IMR-90 (cell line): ENCODE data around the gene EPN1. TPM values are rescaled to one million over a fixed set of nuclear protein-coding genes. Genes with fewer than 3 reads are reported as not detected.

Experiments
- ATAC-seq: fragments of 200-7000 bp; cut with Tn5 transposase; 2 replicates; pipeline ENCODE4 v1.9.1; 2020; ENCODE audit warnings: low read depth, mild to moderate bottlenecking, moderate library complexity
- BruUV-seq: library from RNA; stranded (reverse); fragments of 400-500 nt; replicated peaks from 2 replicates; lab custom pipeline; 2021; lab: Mats Ljungman, UMichigan
- CTCF ChIA-PET: fragments of 300-600 bp; formaldehyde crosslinking; extraction: SDS; loops from one replicate; lab custom pipeline; 2021; ENCODE audit warnings: antibody characterized with exemption; lab: Yijun Ruan, JAX
- POLR2A ChIA-PET: fragments of 300-600 bp; sonication (Branson Sonifier 250); formaldehyde crosslinking; loops from one replicate; lab custom pipeline; 2022; ENCODE audit warnings: antibody characterized with exemption; ENCODE audit not compliant: unreplicated experiment; lab: Charles Lee
- DNase-seq: peaks from one replicate; pipeline ENCODE4 v3.0.0; 2013
- H2AFZ ChIP-seq: replicated peaks from 2 replicates; pipeline ENCODE3; 2013; ENCODE audit warnings: low read length, mild to moderate bottlenecking; ENCODE audit not compliant: poor library complexity
- H2AK5ac ChIP-seq: 2 replicates; pipeline ENCODE4 v1.6.1; 2013; ENCODE audit warnings: low read depth, low read length, inconsistent platforms
- H2AK9ac ChIP-seq: replicated peaks from 2 replicates; pipeline ENCODE3; 2013; ENCODE audit warnings: mild to moderate bottlenecking, low read depth, low read length, moderate library complexity; ENCODE audit not compliant: poor library complexity
- H2BK120ac ChIP-seq: 2 replicates; pipeline ENCODE4 v1.6.1; 2013; ENCODE audit warnings: low read depth, low read length, inconsistent platforms
- H2BK15ac ChIP-seq: 3 replicates; pipeline ENCODE4 v1.6.1; 2013; ENCODE audit warnings: low read depth, low read length, inconsistent platforms
- H2BK20ac ChIP-seq: 2 replicates; pipeline ENCODE4 v1.6.1; 2013; ENCODE audit warnings: low read depth, mild to moderate bottlenecking, inconsistent platforms, low read length, moderate library complexity
- H2BK5ac ChIP-seq: 2 replicates; pipeline ENCODE4 v1.6.1; 2013; ENCODE audit warnings: mild to moderate bottlenecking, low read depth, low read length, inconsistent platforms; ENCODE audit not compliant: poor library complexity, severe bottlenecking
- H3K14ac ChIP-seq: replicated peaks from 2 replicates; pipeline ENCODE4 v1.6.1; 2013; ENCODE audit warnings: low read depth, low read length, inconsistent platforms
- H3K18ac ChIP-seq: 2 replicates; pipeline ENCODE4 v1.6.1; 2013; ENCODE audit warnings: low read depth, low read length, control low read depth
- H3K23ac ChIP-seq: 2 replicates; pipeline ENCODE4 v1.6.1; 2013; ENCODE audit warnings: low read depth, low read length, inconsistent platforms
- H3K27ac ChIP-seq: 2 replicates; pipeline ENCODE4 v1.5.1; 2013; ENCODE audit warnings: mild to moderate bottlenecking, control low read depth, low read length; ENCODE audit not compliant: insufficient read depth
- H3K27me3 ChIP-seq: 2 replicates; pipeline ENCODE4 v1.6.1; 2013; ENCODE audit warnings: low read length; ENCODE audit not compliant: control insufficient read depth, insufficient read depth
- H3K36me3 ChIP-seq: 2 replicates; pipeline ENCODE4 v1.6.1; 2013; ENCODE audit warnings: low read length, mixed read lengths; ENCODE audit not compliant: control insufficient read depth, insufficient read depth
- H3K4ac ChIP-seq: 2 replicates; pipeline ENCODE4 v1.6.1; 2013; ENCODE audit warnings: low read depth, low read length, inconsistent platforms
- H3K4me1 ChIP-seq: 2 replicates; pipeline ENCODE4 v1.6.1; 2013; ENCODE audit warnings: low read length, mixed read lengths; ENCODE audit not compliant: control insufficient read depth, insufficient read depth
- H3K4me2 ChIP-seq: 2 replicates; pipeline ENCODE4 v1.6.1; 2013; ENCODE audit warnings: low read depth, mild to moderate bottlenecking, control low read depth, low read length, moderate library complexity
- H3K4me3 ChIP-seq: 2 replicates; pipeline ENCODE4 v1.5.1; 2013; ENCODE audit warnings: low read depth, mild to moderate bottlenecking, control low read depth, low read length, moderate library complexity; ENCODE audit not compliant: insufficient read depth
- H3K56ac ChIP-seq: 2 replicates; pipeline ENCODE4 v1.6.1; 2013; ENCODE audit warnings: low read length, inconsistent platforms; ENCODE audit not compliant: insufficient read depth; ENCODE audit errors: extremely low read depth
- H3K79me1 ChIP-seq, 2 experiments: 2 replicates each; pipeline ENCODE4 v1.6.1; 2013; ENCODE audit warnings: low read length in 2 of 2, inconsistent platforms in 1 of 2, low read depth in 1 of 2
- H3K9ac ChIP-seq: 2 replicates; pipeline ENCODE4 v1.6.1; 2013; ENCODE audit warnings: low read depth, low read length, control low read depth
- H3K9me1 ChIP-seq: 2 replicates; pipeline ENCODE4 v1.6.1; 2013; ENCODE audit warnings: low read length, inconsistent platforms; ENCODE audit not compliant: insufficient read depth
- H3K9me3 ChIP-seq: 2 replicates; pipeline ENCODE4 v1.6.1; 2013; ENCODE audit warnings: low read length; ENCODE audit not compliant: control insufficient read depth, insufficient read depth
- H4K20me1 ChIP-seq: 2 replicates; pipeline ENCODE4 v1.6.1; 2013; ENCODE audit warnings: low read length, inconsistent platforms; ENCODE audit not compliant: insufficient read depth
- H4K5ac ChIP-seq: 2 replicates; pipeline ENCODE4 v1.6.1; 2013; ENCODE audit warnings: mild to moderate bottlenecking, low read depth, low read length, control low read depth
- H4K8ac ChIP-seq, 2 experiments: 2 replicates each; pipeline ENCODE4 v1.6.1; 2013; ENCODE audit warnings: low read depth in 2 of 2, low read length in 2 of 2, control low read depth in 1 of 2, inconsistent platforms in 1 of 2
- H4K91ac ChIP-seq: 2 replicates; pipeline ENCODE4 v1.6.1; 2013; ENCODE audit warnings: low read depth, low read length, inconsistent platforms; ENCODE audit not compliant: insufficient read depth
- BHLHE40 ChIP-seq: fragments of 150-350 bp; IDR thresholded peaks from 2 replicates; pipeline ENCODE4 v1.6.1; 2016; ENCODE audit warnings: mild to moderate bottlenecking, low read depth, low read length
- CEBPB ChIP-seq: IDR thresholded peaks from 2 replicates; pipeline ENCODE4 v1.6.1; 2012; ENCODE audit warnings: low read depth, low read length, improper control_type of control experiment
- CHD1 ChIP-seq: IDR thresholded peaks from 2 replicates; pipeline ENCODE4 v1.6.1; 2012; ENCODE audit warnings: low read depth, low read length, improper control_type of control experiment
- FOS ChIP-seq: fragments of 150-350 bp; IDR thresholded peaks from 2 replicates; pipeline ENCODE4 v1.6.1; 2016; ENCODE audit warnings: low read depth, low read length
- MAFK ChIP-seq: IDR thresholded peaks from 2 replicates; pipeline ENCODE4 v1.6.1; 2012; ENCODE audit warnings: low read depth, low read length, improper control_type of control experiment
- MAZ ChIP-seq: IDR thresholded peaks from 2 replicates; pipeline ENCODE4 v1.6.1; 2012; ENCODE audit warnings: low read depth, mild to moderate bottlenecking, low read length, improper control_type of control experiment, moderate library complexity, borderline replicate concordance
- MXI1 ChIP-seq: IDR thresholded peaks from 2 replicates; pipeline ENCODE4 v1.6.1; 2012; ENCODE audit warnings: low read depth, mild to moderate bottlenecking, low read length, moderate library complexity, borderline replicate concordance
- NFE2L2 ChIP-seq: fragments of 150-350 bp; IDR thresholded peaks from 2 replicates; pipeline ENCODE4 v1.6.1; 2016; ENCODE audit warnings: low read depth, mild to moderate bottlenecking, low read length
- POLR2A ChIP-seq: IDR thresholded peaks from 2 replicates; pipeline ENCODE4 v1.6.1; 2012; ENCODE audit warnings: mild to moderate bottlenecking, low read depth, low read length
- RAD21 ChIP-seq: IDR thresholded peaks from 2 replicates; pipeline ENCODE4 v1.6.1; 2012; ENCODE audit warnings: low read length, improper control_type of control experiment
- RCOR1 ChIP-seq: IDR thresholded peaks from 2 replicates; pipeline ENCODE4 v1.6.1; 2012; ENCODE audit warnings: mild to moderate bottlenecking, low read length, improper control_type of control experiment; ENCODE audit not compliant: insufficient replicate concordance
- RFX5 ChIP-seq: IDR thresholded peaks from 2 replicates; pipeline ENCODE4 v1.8.0; 2012; ENCODE audit warnings: low read depth, mild to moderate bottlenecking, low read length, moderate library complexity
- SMC3 ChIP-seq: fragments of 150-350 bp; IDR thresholded peaks from 2 replicates; pipeline ENCODE4 v1.6.1; 2016; ENCODE audit warnings: low read depth, mild to moderate bottlenecking, antibody characterized with exemption, low read length, moderate library complexity
- WGBS, 2 experiments: methylation state at CpG; one replicate each; pipeline versions ENCODE4 v1.1.5 to v1.1.7; 2013; ENCODE audit warnings: missing lambda C conversion rate in 2 of 2; ENCODE audit not compliant: insufficient read length in 1 of 2; ENCODE audit errors: extremely low coverage in 2 of 2; 5-methylcytosine and 5-hydroxymethylcytosine counted together
- dilution Hi-C: fragments of 300-500 bp; cut with HindIII; formaldehyde crosslinking; loops from one replicate; pipeline ENCODE4 v1.14.3; 2018; ENCODE audit warnings: low sequenced_read_pairs; ENCODE audit not compliant: unreplicated experiment
- in situ Hi-C: fragments of 300-500 bp; cut with MboI; formaldehyde crosslinking; loops from 3 replicates; pipeline ENCODE4 v1.14.3; 2019; ENCODE audit warnings: low sequenced_read_pairs, inconsistent platforms, mixed read lengths
- intact Hi-C: fragments of 100-400 bp; cut with micrococcal nuclease; formaldehyde crosslinking; loops from 2 replicates; pipeline ENCODE4 v1.10.0; 2022
- polyA plus RNA-seq, 3 experiments: library from polyadenylated mRNA; depleted of rRNA; stranded (reverse); fragments of >200 nt; gene quantifications; 2 replicates each; pipeline ENCODE4 v1.2.3, GENCODE V29; 2012; ENCODE audit warnings: low replicate concordance in 1 of 3
- total RNA-seq: library from RNA; depleted of rRNA; stranded (reverse); fragments of >200 nt; gene quantifications from 2 replicates; pipeline ENCODE4 v1.2.3, GENCODE V29; 2012
- TF ChIP-seq, protein P1 (sequence below): fragments of 150-350 bp; IDR thresholded peaks from 2 replicates; pipeline ENCODE4 v1.6.1; 2016; ENCODE audit warnings: low read depth, mild to moderate bottlenecking, low read length, moderate library complexity, borderline replicate concordance
- TF ChIP-seq, protein P2 (sequence below): fragments of 150-350 bp; IDR thresholded peaks from 2 replicates; pipeline ENCODE4 v1.6.1; 2017; ENCODE audit warnings: mild to moderate bottlenecking, antibody characterized with exemption, low read length, low read depth
- TF ChIP-seq, protein P3 (sequence below): conservative IDR thresholded peaks from 2 replicates; pipeline ENCODE4 v1.5.1; 2012; ENCODE audit warnings: mild to moderate bottlenecking, low read depth, low read length, improper control_type of control experiment

EPN1 gene
- total and polyA plus RNA-seq, 2 of the 4 experiments (the other 2 are of a cell fraction), result 19.0 to 122 TPM

DNA sequence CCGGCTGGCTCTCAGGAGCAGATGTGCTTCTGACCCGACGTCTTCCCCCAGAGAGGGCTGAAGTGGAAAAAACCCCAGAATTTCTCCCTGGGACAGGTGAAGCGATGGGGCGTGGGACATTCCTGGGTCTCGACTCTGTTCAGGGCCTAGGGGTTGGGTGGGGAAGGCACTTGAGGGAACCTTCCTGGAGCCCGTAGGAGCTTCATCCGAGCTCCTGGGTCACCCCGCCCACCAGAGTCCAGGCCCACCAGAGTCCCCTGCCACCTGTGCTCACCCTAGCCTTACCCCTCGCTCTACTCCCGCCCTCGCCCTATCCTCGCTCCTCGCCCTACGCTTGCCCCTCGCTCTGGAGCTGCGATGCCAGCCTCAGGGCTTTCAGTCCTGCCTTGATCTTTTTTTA is 23.2 kb downstream of the EPN1 start:
- H3K9ac ChIP-seq, result no peak overlapping the region
- no peak overlapping the region for H3K4me2 ChIP-seq
- H3K4me1 ChIP-seq, result no peaks in the 10 kb centered on the region
- DNase-seq (no peak), ATAC-seq (no peak)
- no peak overlapping the region for H2BK15ac ChIP-seq
- intact Hi-C loops (no loop called here), in situ Hi-C loops (loop anchor here (25.0 kb wide), 1 partner anchor 439 kb away; the partner anchor contains the start of gene ZNF444), dilution Hi-C loops (no loop called here)
- no peak overlapping the region for H3K23ac ChIP-seq
- no peaks in the 10 kb centered on the region for H3K27me3 ChIP-seq
- H3K18ac ChIP-seq, result no peak overlapping the region
- ChIA-PET POLR2A (no interaction called here), CTCF (no interaction called here)
- no peaks in the 10 kb centered on the region for H3K9me3 ChIP-seq
- no peak overlapping the region for H3K4ac ChIP-seq
- no peak overlapping the region for H4K8ac ChIP-seq
- no peaks in the 10 kb centered on the region for H4K20me1 ChIP-seq
- H3K4me3 ChIP-seq, result no peak overlapping the region
- WGBS, 2 experiments, result 100% methylated on average over 5 of the region's 17 CpGs; no CpG with 5 or more reads in 1 of the 2 experiments
- no peak overlapping the region for H3K27ac ChIP-seq
- no peak overlapping the region for H2BK20ac ChIP-seq
- no peak overlapping the region for H3K56ac ChIP-seq
- no peak overlapping the region for H2BK120ac ChIP-seq
- no peak overlapping the region for H2AK5ac ChIP-seq
- H4K5ac ChIP-seq, result no peak overlapping the region
- H3K36me3 ChIP-seq, result peaks cover 38% of the 10 kb centered on the region
- BruUV-seq, result no TSS peak
- no peak overlapping the region for H3K14ac ChIP-seq
- H3K9me1 ChIP-seq, result no peaks in the 10 kb centered on the region
- no peak for TF ChIP-seq CHD1
- TF ChIP-seq SMC3, result no peak
- no peak for TF ChIP-seq POLR2A
- no peak for TF ChIP-seq RAD21
- no peak for TF ChIP-seq NFE2L2
- no peak for TF ChIP-seq RCOR1
- TF ChIP-seq BHLHE40, result no peak
- TF ChIP-seq, protein P1, sequence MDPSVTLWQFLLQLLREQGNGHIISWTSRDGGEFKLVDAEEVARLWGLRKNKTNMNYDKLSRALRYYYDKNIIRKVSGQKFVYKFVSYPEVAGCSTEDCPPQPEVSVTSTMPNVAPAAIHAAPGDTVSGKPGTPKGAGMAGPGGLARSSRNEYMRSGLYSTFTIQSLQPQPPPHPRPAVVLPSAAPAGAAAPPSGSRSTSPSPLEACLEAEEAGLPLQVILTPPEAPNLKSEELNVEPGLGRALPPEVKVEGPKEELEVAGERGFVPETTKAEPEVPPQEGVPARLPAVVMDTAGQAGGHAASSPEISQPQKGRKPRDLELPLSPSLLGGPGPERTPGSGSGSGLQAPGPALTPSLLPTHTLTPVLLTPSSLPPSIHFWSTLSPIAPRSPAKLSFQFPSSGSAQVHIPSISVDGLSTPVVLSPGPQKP, result no peak
- TF ChIP-seq MXI1, result no peak
- no peak for TF ChIP-seq MAZ
- TF ChIP-seq, protein P2, sequence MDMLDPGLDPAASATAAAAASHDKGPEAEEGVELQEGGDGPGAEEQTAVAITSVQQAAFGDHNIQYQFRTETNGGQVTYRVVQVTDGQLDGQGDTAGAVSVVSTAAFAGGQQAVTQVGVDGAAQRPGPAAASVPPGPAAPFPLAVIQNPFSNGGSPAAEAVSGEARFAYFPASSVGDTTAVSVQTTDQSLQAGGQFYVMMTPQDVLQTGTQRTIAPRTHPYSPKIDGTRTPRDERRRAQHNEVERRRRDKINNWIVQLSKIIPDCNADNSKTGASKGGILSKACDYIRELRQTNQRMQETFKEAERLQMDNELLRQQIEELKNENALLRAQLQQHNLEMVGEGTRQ, result no peak
- no peak for TF ChIP-seq MAFK
- TF ChIP-seq RFX5, result no peak
- TF ChIP-seq FOS, result no peak
- TF ChIP-seq, protein P3, sequence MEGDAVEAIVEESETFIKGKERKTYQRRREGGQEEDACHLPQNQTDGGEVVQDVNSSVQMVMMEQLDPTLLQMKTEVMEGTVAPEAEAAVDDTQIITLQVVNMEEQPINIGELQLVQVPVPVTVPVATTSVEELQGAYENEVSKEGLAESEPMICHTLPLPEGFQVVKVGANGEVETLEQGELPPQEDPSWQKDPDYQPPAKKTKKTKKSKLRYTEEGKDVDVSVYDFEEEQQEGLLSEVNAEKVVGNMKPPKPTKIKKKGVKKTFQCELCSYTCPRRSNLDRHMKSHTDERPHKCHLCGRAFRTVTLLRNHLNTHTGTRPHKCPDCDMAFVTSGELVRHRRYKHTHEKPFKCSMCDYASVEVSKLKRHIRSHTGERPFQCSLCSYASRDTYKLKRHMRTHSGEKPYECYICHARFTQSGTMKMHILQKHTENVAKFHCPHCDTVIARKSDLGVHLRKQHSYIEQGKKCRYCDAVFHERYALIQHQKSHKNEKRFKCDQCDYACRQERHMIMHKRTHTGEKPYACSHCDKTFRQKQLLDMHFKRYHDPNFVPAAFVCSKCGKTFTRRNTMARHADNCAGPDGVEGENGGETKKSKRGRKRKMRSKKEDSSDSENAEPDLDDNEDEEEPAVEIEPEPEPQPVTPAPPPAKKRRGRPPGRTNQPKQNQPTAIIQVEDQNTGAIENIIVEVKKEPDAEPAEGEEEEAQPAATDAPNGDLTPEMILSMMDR, result no peak
- TF ChIP-seq CEBPB, result no peak
- H2AK9ac ChIP-seq, result no peak overlapping the region
- no peaks in the 10 kb centered on the region; a peak in 1 of 4 replicates for H3K79me1 ChIP-seq
- no peak overlapping the region for H4K91ac ChIP-seq
- no peak overlapping the region for H2BK5ac ChIP-seq
- no peak overlapping the region for H2AFZ ChIP-seq
